Dedifferentiated amniotic fluid mesenchymal stem cell (primary cell): ENCODE measurements around the gene CFAP58.

Experiments used
- DNase-seq: peaks from one replicate; pipeline ENCODE4 v3.0.0-alpha.2; 2016; ENCODE audit errors: extremely low spot score

CFAP58 gene

GRCh38 chr10:104334965-104335650, 18.5 kb upstream of the CFAP58 start:
- DNase-seq = no peak

- peak; percentile 76 for DNase-seq
These were observed 16.7 kb upstream of the CFAP58 start for GRCh38 chr10:104336821-104337467.

GRCh38 chr10:104337521-104337984, 16.1 kb upstream of the CFAP58 start:
- DNase-seq = no peak

- DNase-seq = peak; percentile 55
These were observed 15.5 kb upstream of the CFAP58 start, which contains the start of gene ITPRIP for GRCh38 chr10:104337985-104338735. Gene ITPRIP, minus strand, starts transcription at chr10:104338465. Its CDS starts 22,414 bp downstream, at chr10:104316051.

GRCh38 chr10:104339469-104340110, 14.0 kb upstream of the CFAP58 start:
- DNase-seq = peak; percentile 77

GRCh38 chr10:104340111-104340526, 13.5 kb upstream of the CFAP58 start:
- DNase-seq = no peak

GRCh38 chr10:104340641-104341040, 13.0 kb upstream of the CFAP58 start:
- DNase-seq = no peak

- DNase-seq = no peak
These were observed 10.7 kb upstream of the CFAP58 start for GRCh38 chr10:104342941-104343411.

- DNase-seq = no peak
These were observed 9.4 kb upstream of the CFAP58 start for GRCh38 chr10:104344219-104344618.

GRCh38 chr10:104345515-104345914, 8.1 kb upstream of the CFAP58 start:
- no peak for DNase-seq

GRCh38 chr10:104345941-104346340, 7.7 kb upstream of the CFAP58 start:
- DNase-seq = no peak

GRCh38 chr10:104347295-104348045, 6.2 kb upstream of the CFAP58 start:
- no peak for DNase-seq

- no peak for DNase-seq
These were observed 5.0 kb upstream of the CFAP58 start for GRCh38 chr10:104348601-104349000.

- DNase-seq = no peak
These were observed 4.0 kb upstream of the CFAP58 start for GRCh38 chr10:104349623-104350126.

GRCh38 chr10:104350127-104350635, 3.5 kb upstream of the CFAP58 start:
- DNase-seq = peak; percentile 72

GRCh38 chr10:104351061-104351702, 2.5 kb upstream of the CFAP58 start:
- DNase-seq = no peak

GRCh38 chr10:104351919-104352318, 1.7 kb upstream of the CFAP58 start:
- no peak for DNase-seq

- DNase-seq = no peak
These were observed 6.2 kb downstream of the CFAP58 start for GRCh38 chr10:104359811-104360210.

GRCh38 chr10:104367904-104368303, 14.3 kb downstream of the CFAP58 start:
- no peak for DNase-seq

GRCh38 chr10:104368381-104368780, 14.7 kb downstream of the CFAP58 start:
- no peak for DNase-seq
